H7 (cell line): ENCODE data around the gene SHOX. TPM values are rescaled to one million over a fixed set of nuclear protein-coding genes. Genes with fewer than 3 reads are reported as not detected.

Experiments
- DNase-seq: peaks from one replicate; pipeline ENCODE4 v3.0.0; 2012
- H3K27me3 ChIP-seq: 2 replicates; pipeline ENCODE4 v1.6.0; 2011; ENCODE audit warnings: mild to moderate bottlenecking, low read length; ENCODE audit not compliant: control insufficient read depth, insufficient read depth
- H3K36me3 ChIP-seq: replicated peaks from 2 replicates; pipeline ENCODE4 v1.5.1; 2011; ENCODE audit warnings: low read length; ENCODE audit not compliant: control insufficient read depth, insufficient read depth
- H3K4me3 ChIP-seq: 2 replicates; pipeline ENCODE4 v1.5.1; 2011; ENCODE audit warnings: low read depth, mild to moderate bottlenecking, control low read depth, low read length, moderate library complexity; ENCODE audit not compliant: insufficient read depth
- total RNA-seq: library from RNA; depleted of rRNA; stranded (reverse); fragments of >200 nt; shearing (Covaris generic); gene quantifications from 2 replicates; pipeline ENCODE4 v1.2.3, GENCODE V29; 2014

SHOX gene
- total RNA-seq, 1 experiment from 2014 or later: not detected

DNA sequence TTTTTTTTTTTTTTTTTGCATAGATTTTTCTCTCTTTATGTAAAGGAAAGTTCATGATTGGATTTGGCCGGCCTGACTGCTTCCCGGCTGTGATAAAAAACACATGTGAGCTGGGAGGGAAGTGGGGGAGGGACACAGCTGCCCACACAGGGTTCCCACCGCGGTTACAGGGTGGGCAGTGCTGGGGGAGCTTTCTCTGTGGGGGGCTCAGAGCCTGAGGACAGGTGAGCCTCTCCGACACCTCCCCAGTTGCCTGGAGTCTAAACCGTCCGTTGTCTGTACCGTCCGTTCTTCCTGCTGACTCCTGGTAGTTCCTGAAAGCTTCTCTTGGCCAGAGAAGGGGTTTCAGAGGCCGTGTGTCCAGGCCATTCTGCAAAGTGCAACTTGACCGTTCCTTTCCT, 21.8 kb downstream of the SHOX start:
- Histone ChIP-seq H3K36me3 (no peaks in the 10 kb centered on the region), H3K4me3 (no peak overlapping the region), H3K27me3 (peaks cover 4% of the 10 kb centered on the region)
- no peak for DNase-seq

DNA sequence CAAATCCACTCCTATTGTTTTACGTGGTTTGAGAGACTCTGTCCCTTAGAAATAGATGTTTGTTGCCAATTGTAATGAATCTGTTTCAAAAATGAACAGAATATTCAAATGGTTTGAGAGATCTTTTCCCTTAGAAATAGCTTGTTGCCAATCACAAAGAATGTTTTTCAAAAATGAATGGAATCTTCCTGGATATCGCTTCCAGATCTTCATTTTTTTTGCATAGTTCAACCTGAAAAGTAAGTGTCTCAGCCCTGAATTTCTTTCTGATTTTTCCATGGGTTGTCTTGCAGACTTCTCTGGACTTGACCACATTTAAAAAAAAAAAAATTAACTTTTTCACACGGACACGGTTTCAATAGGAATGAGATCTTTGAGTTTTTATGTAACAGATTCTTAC, 22.7 kb downstream of the SHOX start:
- H3K27me3 ChIP-seq: peaks cover 4% of the 10 kb centered on the region
- H3K36me3 ChIP-seq: no peaks in the 10 kb centered on the region
- no peak for DNase-seq
- no peak overlapping the region for H3K4me3 ChIP-seq

DNA sequence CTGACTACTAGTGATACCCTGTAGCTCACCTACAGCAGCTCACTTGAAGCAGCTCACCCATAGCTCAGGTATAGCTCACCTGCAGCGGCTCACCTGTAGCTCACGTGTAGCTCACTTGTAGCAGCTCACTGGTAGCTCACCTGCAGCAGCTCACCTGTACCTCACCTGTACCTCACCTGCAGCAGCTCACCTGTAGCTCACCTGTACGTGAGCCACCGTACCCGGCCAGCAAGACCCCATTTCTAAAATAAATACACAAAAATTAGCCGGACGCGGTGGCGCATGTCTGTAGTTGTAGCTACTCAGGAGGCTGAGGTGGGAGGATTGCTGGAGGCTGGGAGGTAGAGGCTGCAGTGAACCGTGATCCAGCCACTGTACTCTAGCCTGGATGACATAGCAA, 30.6 kb downstream of the SHOX start:
- no peak for DNase-seq
- no peaks in the 10 kb centered on the region for H3K36me3 ChIP-seq
- no peak overlapping the region for H3K4me3 ChIP-seq
- H3K27me3 ChIP-seq: no peaks in the 10 kb centered on the region

DNA sequence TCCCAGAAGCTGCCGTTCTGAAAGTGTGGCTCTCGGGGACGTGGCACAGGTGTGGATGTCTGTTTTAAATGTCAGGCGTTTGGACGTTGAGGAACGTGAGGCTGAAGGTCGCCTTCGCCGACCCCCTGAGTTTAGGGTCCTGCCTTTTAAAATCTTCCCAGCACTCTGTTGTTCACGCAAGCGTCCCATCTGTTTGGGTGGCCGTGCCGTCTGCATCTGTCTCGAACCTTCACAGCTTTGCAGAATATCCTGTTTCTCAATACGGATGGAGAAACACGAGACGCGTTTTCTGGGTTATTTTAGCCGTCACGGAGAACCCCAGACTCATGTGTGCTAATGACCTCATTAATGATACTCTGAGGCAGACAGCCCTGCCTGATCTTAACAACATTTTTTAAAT, 31.5 kb downstream of the SHOX start:
- H3K27me3 ChIP-seq: no peaks in the 10 kb centered on the region
- no peaks in the 10 kb centered on the region for H3K36me3 ChIP-seq
- DNase-seq: no peak
- no peak overlapping the region for H3K4me3 ChIP-seq

GRCh38 chrX:663841-664240, 33.2 kb downstream of the SHOX start:
- no peaks in the 10 kb centered on the region for H3K36me3 ChIP-seq
- no peak overlapping the region for H3K4me3 ChIP-seq
- DNase-seq: no peak
- no peaks in the 10 kb centered on the region for H3K27me3 ChIP-seq

GRCh38 chrX:666762-667720, 36.5 kb downstream of the SHOX start:
- DNase-seq: no peak
- H3K36me3 ChIP-seq: no peaks in the 10 kb centered on the region
- H3K4me3 ChIP-seq: no peak overlapping the region
- no peaks in the 10 kb centered on the region for H3K27me3 ChIP-seq

DNA sequence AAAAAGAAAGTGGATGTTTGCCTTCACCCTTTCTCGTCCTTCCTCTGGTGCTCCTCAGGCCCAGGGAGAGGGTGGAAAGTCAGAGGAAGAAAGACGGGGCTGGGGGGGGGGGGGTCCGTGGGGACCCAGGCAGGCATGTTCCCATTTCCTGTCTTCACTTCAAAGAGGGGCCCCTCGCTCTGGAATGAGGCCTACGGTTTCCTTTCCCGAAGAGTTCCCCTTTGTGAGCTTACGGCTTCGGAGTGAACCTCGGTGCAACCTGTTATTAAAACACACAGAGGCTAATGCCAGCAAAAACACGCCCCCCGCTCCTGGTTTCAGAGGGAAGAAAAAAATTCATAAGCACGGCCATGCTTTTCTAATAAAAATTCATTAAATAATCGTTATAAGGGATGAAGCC, 40.1 kb downstream of the SHOX start:
- Histone ChIP-seq H3K27me3 (no peaks in the 10 kb centered on the region), H3K36me3 (no peaks in the 10 kb centered on the region), H3K4me3 (no peak overlapping the region)
- DNase-seq: peak; percentile 49

DNA sequence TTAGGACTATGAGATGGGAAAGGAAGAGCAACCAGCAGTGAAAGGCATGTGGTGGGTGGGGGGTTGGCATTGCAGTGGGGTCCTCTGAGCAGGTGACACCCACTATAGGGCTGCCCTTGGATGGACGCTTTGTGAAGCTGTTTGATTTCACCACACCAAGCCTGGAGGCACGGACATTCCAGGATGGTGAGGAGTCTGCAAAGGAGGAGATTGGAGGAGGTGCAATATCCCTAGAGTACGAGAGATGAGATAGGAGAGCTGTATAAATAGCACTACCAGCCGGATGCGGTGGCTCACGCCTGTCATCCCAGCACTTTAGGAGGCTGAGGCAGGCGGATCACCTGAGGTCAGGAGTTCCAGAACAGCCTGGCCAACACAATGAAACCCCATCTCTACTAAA, 42.3 kb downstream of the SHOX start:
- no peak for DNase-seq

GRCh38 chrX:675279-675954, 44.8 kb downstream of the SHOX start:
- Histone ChIP-seq H3K36me3 (no peaks in the 10 kb centered on the region), H3K4me3 (no peak overlapping the region), H3K27me3 (no peaks in the 10 kb centered on the region; the same call in 1 of the 2 replicates)
- DNase-seq: no peak

More for the DNA sequence above, 42.3 kb downstream of the SHOX start:
- no peak overlapping the region for H3K4me3 ChIP-seq
- no peaks in the 10 kb centered on the region; the same call in 1 of the 2 replicates for H3K27me3 ChIP-seq
- no peaks in the 10 kb centered on the region for H3K36me3 ChIP-seq

DNA sequence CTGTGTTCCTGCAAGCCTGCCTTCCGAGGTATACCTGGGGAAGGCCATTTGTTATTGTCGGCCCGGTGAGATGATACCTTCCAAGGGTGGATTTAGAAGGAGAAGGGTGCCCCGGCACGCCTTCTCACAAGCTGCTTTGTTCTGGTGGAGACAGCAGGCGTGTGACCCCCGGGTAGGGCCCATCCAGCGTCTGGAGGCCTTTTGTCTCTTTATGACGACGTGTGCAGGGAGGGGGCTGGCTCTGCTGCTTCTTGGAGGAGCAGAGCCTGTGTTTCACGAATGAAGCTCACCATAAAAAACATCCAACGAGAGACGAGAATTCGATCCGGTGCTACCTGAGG, 45.3 kb downstream of the SHOX start:
- Histone ChIP-seq H3K4me3 (no peak overlapping the region), H3K27me3 (no peaks in the 10 kb centered on the region; the same call in 1 of the 2 replicates), H3K36me3 (no peaks in the 10 kb centered on the region)
- DNase-seq: peak; percentile 68

- no peak for DNase-seq
- Histone ChIP-seq H3K4me3 (no peak overlapping the region), H3K36me3 (no peaks in the 10 kb centered on the region), H3K27me3 (no peaks in the 10 kb centered on the region; the same call in 1 of the 2 replicates)
Measured at GRCh38 chrX:677376-677775, 46.8 kb downstream of the SHOX start.

- no peak for DNase-seq
- H3K4me3 ChIP-seq: no peak overlapping the region
- H3K36me3 ChIP-seq: no peaks in the 10 kb centered on the region
- H3K27me3 ChIP-seq: no peaks in the 10 kb centered on the region; the same call in 1 of the 2 replicates
Measured at GRCh38 chrX:679291-679979, 48.8 kb downstream of the SHOX start.

- no peak for DNase-seq
- Histone ChIP-seq H3K27me3 (no peaks in the 10 kb centered on the region; the same call in 1 of the 2 replicates), H3K36me3 (no peaks in the 10 kb centered on the region), H3K4me3 (no peak overlapping the region)
Measured at GRCh38 chrX:680062-680461, 49.5 kb downstream of the SHOX start.

- no peak overlapping the region for H3K4me3 ChIP-seq
- H3K27me3 ChIP-seq: no peaks in the 10 kb centered on the region; the same call in 1 of the 2 replicates
- no peak for DNase-seq
- no peaks in the 10 kb centered on the region for H3K36me3 ChIP-seq
Measured at GRCh38 chrX:681989-682388, 51.4 kb downstream of the SHOX start.
